PC-9 (cell line): ENCODE measurements around the gene TMTC2. TPM values are rescaled to one million over a fixed set of nuclear protein-coding genes. Genes with fewer than 3 reads are reported as not detected.

Source experiments
- BruUV-seq: library from RNA; stranded (reverse); fragments of 400-500 nt; replicated peaks from 2 replicates; lab custom pipeline; 2021; lab: Mats Ljungman, UMichigan
- CTCF ChIA-PET: fragments of 300-600 bp; sonication (Branson Sonifier 250); formaldehyde crosslinking; loops from one replicate; lab custom pipeline; 2022; ENCODE audit warnings: antibody characterized with exemption; lab: Charles Lee
- POLR2A ChIA-PET: fragments of 300-600 bp; sonication (Branson Sonifier 250); formaldehyde crosslinking; loops from one replicate; lab custom pipeline; 2022; ENCODE audit warnings: antibody characterized with exemption; ENCODE audit not compliant: unreplicated experiment; lab: Charles Lee
- DNase-seq, 2 experiments: peaks; one replicate each; pipeline versions ENCODE4 v3.0.0 to v3.0.0-alpha.2; 2015 to 2022; ENCODE audit warnings: mixed read lengths in 1 of 2
- H2AFZ ChIP-seq: fragments of 200-600 bp; sonication (generic); 2 replicates; pipeline ENCODE4 v1.8.1; 2017; ENCODE audit warnings: antibody characterized with exemption
- H3F3A ChIP-seq: fragments of 200-600 bp; sonication (generic); 2 replicates; pipeline ENCODE4 v1.8.1; 2017; ENCODE audit warnings: antibody characterized with exemption, mild to moderate bottlenecking, low read depth; ENCODE audit not compliant: insufficient read depth
- H3K27ac ChIP-seq: fragments of 200-600 bp; sonication (generic); 2 replicates; pipeline ENCODE4 v1.6.1; 2016; ENCODE audit warnings: mixed run types
- H3K27me3 ChIP-seq: fragments of 200-600 bp; sonication (generic); 2 replicates; pipeline ENCODE4 v1.6.1; 2016; ENCODE audit warnings: low read depth, mixed run types; ENCODE audit not compliant: insufficient read depth
- H3K36me3 ChIP-seq: fragments of 200-600 bp; sonication (generic); 2 replicates; pipeline ENCODE4 v1.6.1; 2016; ENCODE audit warnings: low read depth, mixed run types
- H3K4me1 ChIP-seq: fragments of 200-600 bp; sonication (generic); replicated peaks from 2 replicates; pipeline ENCODE4 v1.6.1; 2016; ENCODE audit warnings: mixed run types; ENCODE audit not compliant: insufficient read depth
- H3K4me2 ChIP-seq: fragments of 200-600 bp; sonication (generic); 2 replicates; pipeline ENCODE4 v1.6.1; 2017; ENCODE audit warnings: mixed run types
- H3K4me3 ChIP-seq: fragments of 200-600 bp; sonication (generic); 2 replicates; pipeline ENCODE4 v1.6.1; 2016; ENCODE audit warnings: mixed run types
- H3K79me2 ChIP-seq: fragments of 200-600 bp; sonication (generic); 2 replicates; pipeline ENCODE4 v1.6.1; 2017; ENCODE audit warnings: low read depth, mixed run types
- H3K9me2 ChIP-seq: fragments of 200-600 bp; sonication (generic); 2 replicates; pipeline ENCODE4 v1.8.1; 2017; ENCODE audit warnings: mild to moderate bottlenecking; ENCODE audit not compliant: insufficient read depth
- H3K9me3 ChIP-seq: fragments of 200-600 bp; sonication (generic); 2 replicates; pipeline ENCODE4 v1.8.1; 2016; ENCODE audit warnings: low read depth; ENCODE audit not compliant: insufficient read depth
- H4K20me1 ChIP-seq: fragments of 200-600 bp; sonication (generic); 2 replicates; pipeline ENCODE4 v1.8.1; 2017; ENCODE audit not compliant: insufficient read depth
- EZH2 ChIP-seq: fragments of 200-600 bp; sonication (generic); IDR thresholded peaks from 2 replicates; pipeline ENCODE4 v1.8.0; 2017; ENCODE audit warnings: antibody characterized with exemption, low read depth
- intact Hi-C: fragments of 100-400 bp; cut with micrococcal nuclease; formaldehyde crosslinking; loops from one replicate; pipeline ENCODE4 v1.10.0; 2022; ENCODE audit not compliant: unreplicated experiment
- total RNA-seq: library from RNA; stranded (reverse); gene quantifications from 2 replicates; pipeline ENCODE4 v1.2.3, GENCODE V29; 2021
- TF ChIP-seq, protein P1 (sequence below): fragments of 200-600 bp; sonication (generic); conservative IDR thresholded peaks from 2 replicates; pipeline ENCODE4 v1.6.1; 2017; ENCODE audit warnings: mixed run types, antibody characterized with exemption, mild to moderate bottlenecking, moderate library complexity

The TMTC2 gene
- total RNA-seq, 1 experiment from 2014 or later, result 8.6 TPM

GRCh38 chr12:82848845-82849244, 162.1 kb downstream of the TMTC2 start:
- Histone ChIP-seq H3K4me3 (no peak overlapping the region), H3K27me3 (no peaks in the 10 kb centered on the region), H3F3A (no peaks in the 10 kb centered on the region), H2AFZ (no peak overlapping the region), H4K20me1 (no peaks in the 10 kb centered on the region), H3K4me1 (no peaks in the 10 kb centered on the region), H3K27ac (no peak overlapping the region), H3K79me2 (no peaks in the 10 kb centered on the region), H3K36me3 (no peaks in the 10 kb centered on the region), H3K9me2 (no peaks in the 10 kb centered on the region), H3K9me3 (no peaks in the 10 kb centered on the region), H3K4me2 (no peak overlapping the region)
- intact Hi-C loops, result no loop called here
- TF ChIP-seq, protein P1, sequence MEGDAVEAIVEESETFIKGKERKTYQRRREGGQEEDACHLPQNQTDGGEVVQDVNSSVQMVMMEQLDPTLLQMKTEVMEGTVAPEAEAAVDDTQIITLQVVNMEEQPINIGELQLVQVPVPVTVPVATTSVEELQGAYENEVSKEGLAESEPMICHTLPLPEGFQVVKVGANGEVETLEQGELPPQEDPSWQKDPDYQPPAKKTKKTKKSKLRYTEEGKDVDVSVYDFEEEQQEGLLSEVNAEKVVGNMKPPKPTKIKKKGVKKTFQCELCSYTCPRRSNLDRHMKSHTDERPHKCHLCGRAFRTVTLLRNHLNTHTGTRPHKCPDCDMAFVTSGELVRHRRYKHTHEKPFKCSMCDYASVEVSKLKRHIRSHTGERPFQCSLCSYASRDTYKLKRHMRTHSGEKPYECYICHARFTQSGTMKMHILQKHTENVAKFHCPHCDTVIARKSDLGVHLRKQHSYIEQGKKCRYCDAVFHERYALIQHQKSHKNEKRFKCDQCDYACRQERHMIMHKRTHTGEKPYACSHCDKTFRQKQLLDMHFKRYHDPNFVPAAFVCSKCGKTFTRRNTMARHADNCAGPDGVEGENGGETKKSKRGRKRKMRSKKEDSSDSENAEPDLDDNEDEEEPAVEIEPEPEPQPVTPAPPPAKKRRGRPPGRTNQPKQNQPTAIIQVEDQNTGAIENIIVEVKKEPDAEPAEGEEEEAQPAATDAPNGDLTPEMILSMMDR, result no peak
- TF ChIP-seq EZH2, result no peak
- ChIA-PET POLR2A (no interaction called here), CTCF (no interaction called here)
- DNase-seq, result no peak
- BruUV-seq, result no TSS peak

GRCh38 chr12:82852529-82852928, 165.8 kb downstream of the TMTC2 start:
- ChIA-PET CTCF (no interaction called here), POLR2A (no interaction called here)
- intact Hi-C loops, result no loop called here
- no peaks in the 10 kb centered on the region for H3F3A ChIP-seq
- no peaks in the 10 kb centered on the region for H3K9me2 ChIP-seq
- H2AFZ ChIP-seq, result no peak overlapping the region
- H3K27ac ChIP-seq, result no peak overlapping the region
- H3K36me3 ChIP-seq, result no peaks in the 10 kb centered on the region
- no peak overlapping the region for H3K4me2 ChIP-seq
- no TSS peak for BruUV-seq
- H3K4me1 ChIP-seq, result no peaks in the 10 kb centered on the region
- H3K27me3 ChIP-seq, result no peaks in the 10 kb centered on the region
- no peaks in the 10 kb centered on the region for H4K20me1 ChIP-seq
- H3K9me3 ChIP-seq, result no peaks in the 10 kb centered on the region
- DNase-seq, result no peak
- no peak overlapping the region for H3K4me3 ChIP-seq
- H3K79me2 ChIP-seq, result no peaks in the 10 kb centered on the region
- TF ChIP-seq, protein P1, result no peak
- no peak for TF ChIP-seq EZH2

GRCh38 chr12:82855872-82856271, 169.2 kb downstream of the TMTC2 start:
- no peak for TF ChIP-seq EZH2
- TF ChIP-seq, protein P1, result no peak
- H3K36me3 ChIP-seq, result no peaks in the 10 kb centered on the region
- H3K4me1 ChIP-seq, result no peaks in the 10 kb centered on the region
- no peaks in the 10 kb centered on the region for H3K79me2 ChIP-seq
- intact Hi-C loops, result no loop called here
- H3K9me3 ChIP-seq, result no peaks in the 10 kb centered on the region
- H3K27ac ChIP-seq, result no peak overlapping the region
- H2AFZ ChIP-seq, result no peak overlapping the region
- no peaks in the 10 kb centered on the region for H4K20me1 ChIP-seq
- H3F3A ChIP-seq, result no peaks in the 10 kb centered on the region
- no peak overlapping the region for H3K4me2 ChIP-seq
- no TSS peak for BruUV-seq
- no peaks in the 10 kb centered on the region for H3K27me3 ChIP-seq
- no peaks in the 10 kb centered on the region for H3K9me2 ChIP-seq
- no peak overlapping the region for H3K4me3 ChIP-seq
- CTCF ChIA-PET, result no interaction called here
- DNase-seq, result no peak
- POLR2A ChIA-PET, result no interaction called here
